Measurements from ENCODE around the gene TNFRSF1A.

DNA sequence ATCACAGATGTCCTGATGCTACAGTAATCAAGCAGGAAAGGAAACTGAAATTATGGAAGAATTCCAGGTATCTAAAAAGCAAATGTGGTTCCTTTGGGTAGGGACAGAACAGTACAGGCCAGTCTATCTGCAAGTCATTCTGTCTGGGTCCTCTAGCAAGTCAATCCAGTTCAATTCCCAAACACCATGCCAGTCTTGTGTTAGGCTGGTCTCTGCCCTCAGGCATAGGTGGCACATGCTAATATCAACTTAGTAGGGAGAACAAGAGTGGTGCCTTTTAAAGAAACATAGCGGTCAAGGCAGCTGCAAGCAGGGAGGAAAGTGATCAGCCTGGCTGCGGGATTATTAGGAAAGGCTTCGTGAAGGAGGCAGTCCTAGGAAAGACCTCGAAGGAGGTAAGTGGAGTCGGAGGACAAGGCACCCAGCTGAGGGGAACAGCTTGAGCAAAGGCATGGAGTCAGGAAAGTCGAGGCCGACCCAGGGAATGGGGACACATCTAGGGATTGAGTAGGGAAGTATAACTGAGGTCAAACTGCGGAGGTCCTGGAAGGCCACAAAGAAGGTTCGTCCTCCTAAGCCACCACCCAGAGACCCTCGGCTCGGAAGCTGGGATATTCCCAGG is 35.2 kb downstream of the TNFRSF1A start:
- TF ChIP-seq, protein P1, sequence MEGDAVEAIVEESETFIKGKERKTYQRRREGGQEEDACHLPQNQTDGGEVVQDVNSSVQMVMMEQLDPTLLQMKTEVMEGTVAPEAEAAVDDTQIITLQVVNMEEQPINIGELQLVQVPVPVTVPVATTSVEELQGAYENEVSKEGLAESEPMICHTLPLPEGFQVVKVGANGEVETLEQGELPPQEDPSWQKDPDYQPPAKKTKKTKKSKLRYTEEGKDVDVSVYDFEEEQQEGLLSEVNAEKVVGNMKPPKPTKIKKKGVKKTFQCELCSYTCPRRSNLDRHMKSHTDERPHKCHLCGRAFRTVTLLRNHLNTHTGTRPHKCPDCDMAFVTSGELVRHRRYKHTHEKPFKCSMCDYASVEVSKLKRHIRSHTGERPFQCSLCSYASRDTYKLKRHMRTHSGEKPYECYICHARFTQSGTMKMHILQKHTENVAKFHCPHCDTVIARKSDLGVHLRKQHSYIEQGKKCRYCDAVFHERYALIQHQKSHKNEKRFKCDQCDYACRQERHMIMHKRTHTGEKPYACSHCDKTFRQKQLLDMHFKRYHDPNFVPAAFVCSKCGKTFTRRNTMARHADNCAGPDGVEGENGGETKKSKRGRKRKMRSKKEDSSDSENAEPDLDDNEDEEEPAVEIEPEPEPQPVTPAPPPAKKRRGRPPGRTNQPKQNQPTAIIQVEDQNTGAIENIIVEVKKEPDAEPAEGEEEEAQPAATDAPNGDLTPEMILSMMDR (IDR thresholded peaks at IDR 0.05; ENCODE audit: low read depth, low read length, missing input control), result no peak
- TF ChIP-seq, protein P2, sequence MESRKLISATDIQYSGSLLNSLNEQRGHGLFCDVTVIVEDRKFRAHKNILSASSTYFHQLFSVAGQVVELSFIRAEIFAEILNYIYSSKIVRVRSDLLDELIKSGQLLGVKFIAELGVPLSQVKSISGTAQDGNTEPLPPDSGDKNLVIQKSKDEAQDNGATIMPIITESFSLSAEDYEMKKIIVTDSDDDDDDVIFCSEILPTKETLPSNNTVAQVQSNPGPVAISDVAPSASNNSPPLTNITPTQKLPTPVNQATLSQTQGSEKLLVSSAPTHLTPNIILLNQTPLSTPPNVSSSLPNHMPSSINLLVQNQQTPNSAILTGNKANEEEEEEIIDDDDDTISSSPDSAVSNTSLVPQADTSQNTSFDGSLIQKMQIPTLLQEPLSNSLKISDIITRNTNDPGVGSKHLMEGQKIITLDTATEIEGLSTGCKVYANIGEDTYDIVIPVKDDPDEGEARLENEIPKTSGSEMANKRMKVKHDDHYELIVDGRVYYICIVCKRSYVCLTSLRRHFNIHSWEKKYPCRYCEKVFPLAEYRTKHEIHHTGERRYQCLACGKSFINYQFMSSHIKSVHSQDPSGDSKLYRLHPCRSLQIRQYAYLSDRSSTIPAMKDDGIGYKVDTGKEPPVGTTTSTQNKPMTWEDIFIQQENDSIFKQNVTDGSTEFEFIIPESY (IDR thresholded peaks at IDR 0.05), result no peak
- TF ChIP-seq GABPA (IDR thresholded peaks at IDR 0.05 in 1 of 2, conservative IDR thresholded peaks at IDR 0.05 in 1 of 2) (no peak), JUND (IDR thresholded peaks at IDR 0.05) (no peak), SP1 (IDR thresholded peaks at IDR 0.05) (no peak), RAD21 (IDR thresholded peaks at IDR 0.05) (no peak), YY1 (IDR thresholded peaks at IDR 0.05) (no peak), HNF4A (conservative IDR thresholded peaks at IDR 0.05) (no peak), FOXA1 (IDR thresholded peaks at IDR 0.05) (no peak), TAF1 (conservative IDR thresholded peaks at IDR 0.05) (no peak), HNF4G (IDR thresholded peaks at IDR 0.05) (no peak)
- TF ChIP-seq, protein P3, sequence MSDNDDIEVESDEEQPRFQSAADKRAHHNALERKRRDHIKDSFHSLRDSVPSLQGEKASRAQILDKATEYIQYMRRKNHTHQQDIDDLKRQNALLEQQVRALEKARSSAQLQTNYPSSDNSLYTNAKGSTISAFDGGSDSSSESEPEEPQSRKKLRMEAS (IDR thresholded peaks at IDR 0.05), result no peak
- TF ChIP-seq, protein P4, sequence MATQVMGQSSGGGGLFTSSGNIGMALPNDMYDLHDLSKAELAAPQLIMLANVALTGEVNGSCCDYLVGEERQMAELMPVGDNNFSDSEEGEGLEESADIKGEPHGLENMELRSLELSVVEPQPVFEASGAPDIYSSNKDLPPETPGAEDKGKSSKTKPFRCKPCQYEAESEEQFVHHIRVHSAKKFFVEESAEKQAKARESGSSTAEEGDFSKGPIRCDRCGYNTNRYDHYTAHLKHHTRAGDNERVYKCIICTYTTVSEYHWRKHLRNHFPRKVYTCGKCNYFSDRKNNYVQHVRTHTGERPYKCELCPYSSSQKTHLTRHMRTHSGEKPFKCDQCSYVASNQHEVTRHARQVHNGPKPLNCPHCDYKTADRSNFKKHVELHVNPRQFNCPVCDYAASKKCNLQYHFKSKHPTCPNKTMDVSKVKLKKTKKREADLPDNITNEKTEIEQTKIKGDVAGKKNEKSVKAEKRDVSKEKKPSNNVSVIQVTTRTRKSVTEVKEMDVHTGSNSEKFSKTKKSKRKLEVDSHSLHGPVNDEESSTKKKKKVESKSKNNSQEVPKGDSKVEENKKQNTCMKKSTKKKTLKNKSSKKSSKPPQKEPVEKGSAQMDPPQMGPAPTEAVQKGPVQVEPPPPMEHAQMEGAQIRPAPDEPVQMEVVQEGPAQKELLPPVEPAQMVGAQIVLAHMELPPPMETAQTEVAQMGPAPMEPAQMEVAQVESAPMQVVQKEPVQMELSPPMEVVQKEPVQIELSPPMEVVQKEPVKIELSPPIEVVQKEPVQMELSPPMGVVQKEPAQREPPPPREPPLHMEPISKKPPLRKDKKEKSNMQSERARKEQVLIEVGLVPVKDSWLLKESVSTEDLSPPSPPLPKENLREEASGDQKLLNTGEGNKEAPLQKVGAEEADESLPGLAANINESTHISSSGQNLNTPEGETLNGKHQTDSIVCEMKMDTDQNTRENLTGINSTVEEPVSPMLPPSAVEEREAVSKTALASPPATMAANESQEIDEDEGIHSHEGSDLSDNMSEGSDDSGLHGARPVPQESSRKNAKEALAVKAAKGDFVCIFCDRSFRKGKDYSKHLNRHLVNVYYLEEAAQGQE (IDR thresholded peaks at IDR 0.05), result no peak

Data from liver (tissue), 3 donors.